ENCODE results near the gene CSMD2.

- TF ChIP-seq POLR2AphosphoS5 (IDR thresholded peaks at IDR 0.05; ENCODE audit: low read depth, low read length), result no peak
- no peak for TF ChIP-seq TAF1 (IDR thresholded peaks at IDR 0.05; ENCODE audit: borderline replicate concordance, low read depth, low read length)
- no peak for TF ChIP-seq POLR2A (IDR thresholded peaks at IDR 0.05; ENCODE audit: low read depth, low read length)
These were observed 290.4 kb downstream of the CSMD2 start for GRCh38 chr1:33874636-33875035.

All from GM12892 (cell line).